Suprapubic skin (tissue), 4 donors: Measurements from ENCODE around the gene TPRG1. TPM values are rescaled to one million over a fixed set of nuclear protein-coding genes. Genes with fewer than 3 reads are reported as not detected.

ENCODE experiments used
- DNase-seq, 2 donors: peaks; one replicate each; pipeline ENCODE4 v3.0.0-alpha.2; 2019; ENCODE audit warnings: low spot score in 2 of 2
- H3K27ac ChIP-seq: fragments of 200-600 bp; sonication (generic); one replicate; pipeline ENCODE4 v1.5.1; 2019
- H3K27me3 ChIP-seq: fragments of 200-600 bp; sonication (generic); one replicate; pipeline ENCODE4 v1.5.1; 2019
- H3K36me3 ChIP-seq: fragments of 200-600 bp; sonication (generic); one replicate; pipeline ENCODE4 v1.5.1; 2019
- H3K4me1 ChIP-seq: fragments of 200-600 bp; sonication (generic); one replicate; pipeline ENCODE4 v1.5.1; 2019
- H3K4me3 ChIP-seq: fragments of 200-600 bp; sonication (generic); one replicate; pipeline ENCODE4 v1.5.1; 2019; ENCODE audit warnings: mild to moderate bottlenecking
- H3K9me3 ChIP-seq: fragments of 200-600 bp; sonication (generic); one replicate; pipeline ENCODE4 v1.5.1; 2019
- CTCF ChIP-seq, 2 donors: fragments of 200-600 bp in 1 of 2; fragments of 450-650 bp in 1 of 2; sonication (generic) in 1 of 2; IDR thresholded peaks; one replicate each; pipeline ENCODE4 v1.5.1; 2016 to 2019; ENCODE audit warnings: antibody characterized with exemption in 2 of 2, mild to moderate bottlenecking in 1 of 2, moderate library complexity in 1 of 2
- EP300 ChIP-seq: sonication (generic); formaldehyde crosslinking; IDR thresholded peaks from one replicate; pipeline ENCODE4 v1.6.1; 2017; ENCODE audit warnings: antibody characterized with exemption
- POLR2A ChIP-seq, 2 donors: fragments of 450-650 bp; IDR thresholded peaks; one replicate each; pipeline ENCODE4 v1.6.1; 2017; ENCODE audit warnings: antibody characterized with exemption in 2 of 2, mild to moderate bottlenecking in 2 of 2, moderate library complexity in 2 of 2
- POLR2AphosphoS5 ChIP-seq, 3 donors: sonication (generic); formaldehyde crosslinking; IDR thresholded peaks; one replicate each; pipeline ENCODE4 v1.6.1; 2017; ENCODE audit warnings: antibody characterized with exemption in 3 of 3
- WGBS: methylation state at CpG from one replicate; pipeline ENCODE4 v1.1.5; 2018; 5-methylcytosine and 5-hydroxymethylcytosine counted together
- total RNA-seq, 4 donors: library from RNA; depleted of rRNA; stranded (reverse); fragments of >200 nt; gene quantifications; one replicate each; pipeline ENCODE4 v1.1.0, GENCODE V29; 2016

TPRG1 gene
- total RNA-seq, 4 donors from 2014 or later: 19.9 to 30.9 (median 28.4) TPM

- 68% methylated on average over 1 of the region's 1 CpG for WGBS
- Histone ChIP-seq H3K27ac (no peak overlapping the region), H3K4me1 (peaks cover 29% of the 10 kb centered on the region), H3K36me3 (no peaks in the 10 kb centered on the region), H3K27me3 (no peaks in the 10 kb centered on the region), H3K4me3 (no peak overlapping the region), H3K9me3 (no peaks in the 10 kb centered on the region)
- no peak for DNase-seq
- no peak for TF ChIP-seq POLR2AphosphoS5 (IDR thresholded peaks at IDR 0.05)
- no peak for TF ChIP-seq POLR2A (IDR thresholded peaks at IDR 0.05)
- no peak for TF ChIP-seq CTCF (IDR thresholded peaks at IDR 0.05)
- no peak for TF ChIP-seq EP300
These were observed 131.8 kb downstream of the TPRG1 start for GRCh38 chr3:189303584-189303983.

- no peak overlapping the region for H3K4me3 ChIP-seq
- H3K27ac ChIP-seq: peak overlapping the region; percentile 76
- DNase-seq: peak in 1 of 2 donors; percentile 68
- H3K36me3 ChIP-seq: no peaks in the 10 kb centered on the region
- no peaks in the 10 kb centered on the region for H3K9me3 ChIP-seq
- H3K4me1 ChIP-seq: peaks cover 40% of the 10 kb centered on the region
- H3K27me3 ChIP-seq: no peaks in the 10 kb centered on the region
- no peak for TF ChIP-seq CTCF (IDR thresholded peaks at IDR 0.05)
- TF ChIP-seq POLR2A (IDR thresholded peaks at IDR 0.05): no peak
- WGBS: 45% methylated on average over 10 of the region's 10 CpGs
These were observed 132.9 kb downstream of the TPRG1 start for GRCh38 chr3:189304465-189305351.

- 31% methylated on average over 1 of the region's 1 CpG for WGBS
- Histone ChIP-seq H3K27ac (peak overlapping the region; percentile 76), H3K4me1 (peaks cover 44% of the 10 kb centered on the region), H3K4me3 (no peak overlapping the region), H3K36me3 (no peaks in the 10 kb centered on the region), H3K9me3 (no peaks in the 10 kb centered on the region), H3K27me3 (no peaks in the 10 kb centered on the region)
- no peak for DNase-seq
- TF ChIP-seq POLR2AphosphoS5 (IDR thresholded peaks at IDR 0.05): no peak
- TF ChIP-seq POLR2A (IDR thresholded peaks at IDR 0.05): no peak
- TF ChIP-seq EP300: no peak
- TF ChIP-seq CTCF (IDR thresholded peaks at IDR 0.05): no peak
These were observed 133.6 kb downstream of the TPRG1 start for GRCh38 chr3:189305412-189305811.

- no peak for DNase-seq
- WGBS: 75% methylated on average over 7 of the region's 7 CpGs
- no peak overlapping the region for H3K4me3 ChIP-seq
- H3K4me1 ChIP-seq: peaks cover 44% of the 10 kb centered on the region
- H3K36me3 ChIP-seq: no peaks in the 10 kb centered on the region
- H3K27me3 ChIP-seq: no peaks in the 10 kb centered on the region
- TF ChIP-seq EP300 (no peak), CTCF (IDR thresholded peaks at IDR 0.05) (no peak), POLR2AphosphoS5 (IDR thresholded peaks at IDR 0.05) (no peak), POLR2A (IDR thresholded peaks at IDR 0.05) (no peak)
- no peaks in the 10 kb centered on the region for H3K9me3 ChIP-seq
- H3K27ac ChIP-seq: peak overlapping the region; percentile 59
These were observed 136.2 kb downstream of the TPRG1 start for GRCh38 chr3:189307963-189308362.

- Histone ChIP-seq H3K4me1 (peaks cover 43% of the 10 kb centered on the region), H3K9me3 (no peaks in the 10 kb centered on the region)
- no peak for TF ChIP-seq POLR2A (IDR thresholded peaks at IDR 0.05)
- no peak for TF ChIP-seq POLR2AphosphoS5 (IDR thresholded peaks at IDR 0.05)
- TF ChIP-seq EP300: no peak
- TF ChIP-seq CTCF (IDR thresholded peaks at IDR 0.05): no peak
These were observed 136.8 kb downstream of the TPRG1 start for GRCh38 chr3:189308608-189309007.

More at GRCh38 chr3:189308608-189309007, 136.8 kb downstream of the TPRG1 start:
- Histone ChIP-seq H3K36me3 (no peaks in the 10 kb centered on the region), H3K27me3 (no peaks in the 10 kb centered on the region), H3K27ac (peak overlapping the region; percentile 59), H3K4me3 (no peak overlapping the region)
- no peak for DNase-seq
